ENCODE measurements around the gene SCGB3A2. TPM values are rescaled to one million over a fixed set of nuclear protein-coding genes. Genes with fewer than 3 reads are reported as not detected.

The SCGB3A2 gene
- total RNA-seq, 4 donors from 2014 or later = not detected

- no peak overlapping the region for H3K27ac ChIP-seq (replicated peaks in 1 of 4)
- H3K9me3 ChIP-seq = no peaks in the 10 kb centered on the region
- H3K4me1 ChIP-seq = no peaks in the 10 kb centered on the region
- H3K36me3 ChIP-seq = no peaks in the 10 kb centered on the region
- TF ChIP-seq POLR2AphosphoS5 (IDR thresholded peaks at IDR 0.05) (no peak), EP300 (IDR thresholded peaks at IDR 0.05) (no peak), CTCF (IDR thresholded peaks at IDR 0.05) (no peak)
- no peak overlapping the region for H3K4me3 ChIP-seq
- 96% methylated on average over 3 of the region's 3 CpGs for WGBS
- no peak for DNase-seq (ENCODE audit: extremely low spot score)
- intact Hi-C loops (cut with DNase I) = no loop called here
- H3K27me3 ChIP-seq = no peaks in the 10 kb centered on the region
Measured at GRCh38 chr5:147851578-147851977, 26.9 kb upstream of the SCGB3A2 start.

GRCh38 chr5:147852365-147852764 lies 26.1 kb upstream of the SCGB3A2 start:
- Histone ChIP-seq H3K27ac (replicated peaks in 1 of 4) (no peak overlapping the region), H3K4me1 (no peaks in the 10 kb centered on the region), H3K36me3 (no peaks in the 10 kb centered on the region), H3K4me3 (no peak overlapping the region), H3K9me3 (no peaks in the 10 kb centered on the region), H3K27me3 (no peaks in the 10 kb centered on the region)
- 52% methylated on average over 3 of the region's 3 CpGs for WGBS
- intact Hi-C loops (cut with DNase I) = no loop called here
- TF ChIP-seq POLR2A (IDR thresholded peaks at IDR 0.05; ENCODE audit: low read depth) = no peak
- TF ChIP-seq CTCF (IDR thresholded peaks at IDR 0.05) = no peak
- no peak for TF ChIP-seq EP300 (IDR thresholded peaks at IDR 0.05)
- TF ChIP-seq POLR2AphosphoS5 (IDR thresholded peaks at IDR 0.05) = no peak
- DNase-seq (ENCODE audit: extremely low spot score) = no peak

- Histone ChIP-seq H3K9me3 (no peaks in the 10 kb centered on the region), H3K4me1 (no peaks in the 10 kb centered on the region), H3K27me3 (no peaks in the 10 kb centered on the region), H3K36me3 (no peaks in the 10 kb centered on the region), H3K4me3 (no peak overlapping the region), H3K27ac (replicated peaks in 1 of 4) (no peak overlapping the region)
- DNase-seq (ENCODE audit: extremely low spot score) = no peak
- WGBS = 60% methylated on average over 3 of the region's 3 CpGs
- TF ChIP-seq EP300 (IDR thresholded peaks at IDR 0.05) = no peak
- TF ChIP-seq POLR2A (IDR thresholded peaks at IDR 0.05; ENCODE audit: low read depth) = no peak
- TF ChIP-seq POLR2AphosphoS5 (IDR thresholded peaks at IDR 0.05) = no peak
- no peak for TF ChIP-seq CTCF (IDR thresholded peaks at IDR 0.05)
- intact Hi-C loops (cut with DNase I) = no loop called here
Measured at GRCh38 chr5:147853372-147853987, 25.0 kb upstream of the SCGB3A2 start.

- no peak for DNase-seq (ENCODE audit: extremely low spot score)
- no peaks in the 10 kb centered on the region for H3K36me3 ChIP-seq
- H3K4me1 ChIP-seq = no peaks in the 10 kb centered on the region
- intact Hi-C loops (cut with DNase I) = no loop called here
- no peaks in the 10 kb centered on the region for H3K27me3 ChIP-seq
- no peaks in the 10 kb centered on the region for H3K9me3 ChIP-seq
- WGBS = 75% methylated on average over 3 of the region's 3 CpGs
- H3K4me3 ChIP-seq = no peak overlapping the region
- H3K27ac ChIP-seq (replicated peaks in 1 of 4) = no peak overlapping the region
- no peak for TF ChIP-seq POLR2A (IDR thresholded peaks at IDR 0.05; ENCODE audit: low read depth)
- no peak for TF ChIP-seq CTCF (IDR thresholded peaks at IDR 0.05)
Measured at GRCh38 chr5:147854331-147854730, 24.2 kb upstream of the SCGB3A2 start.
